Fibroblast of lung (primary cell): ENCODE results near the gene SEZ6L. TPM values are rescaled to one million over a fixed set of nuclear protein-coding genes. Genes with fewer than 3 reads are reported as not detected.

Source experiments
- DNase-seq, 2 donors: peaks; one replicate each; pipeline versions ENCODE4 v3.0.0 to v3.0.0-alpha.2; 2010; ENCODE audit warnings: low read depth in 2 of 2
- H2AFZ ChIP-seq: 2 replicates; pipeline ENCODE4 v1.5.1; 2012; ENCODE audit warnings: low read length, control low read depth, inconsistent platforms
- H3K27ac ChIP-seq: 2 replicates; pipeline ENCODE4 v1.5.1; 2011; ENCODE audit warnings: low read length, control low read depth; ENCODE audit not compliant: insufficient read depth
- H3K27me3 ChIP-seq: 2 replicates; pipeline ENCODE4 v1.5.1; 2011; ENCODE audit warnings: mild to moderate bottlenecking, low read length; ENCODE audit not compliant: control insufficient read depth, insufficient read depth
- H3K36me3 ChIP-seq: 2 replicates; pipeline ENCODE4 v1.5.1; 2011; ENCODE audit warnings: low read length; ENCODE audit not compliant: control insufficient read depth, insufficient read depth
- H3K4me1 ChIP-seq: 2 replicates; pipeline ENCODE4 v1.5.1; 2011; ENCODE audit warnings: low read length; ENCODE audit not compliant: control insufficient read depth, insufficient read depth; ENCODE audit errors: extremely low read depth
- H3K4me2 ChIP-seq: 2 replicates; pipeline ENCODE4 v1.5.1; 2011; ENCODE audit warnings: low read length, control low read depth; ENCODE audit not compliant: insufficient read depth; ENCODE audit errors: extremely low read depth
- H3K4me3 ChIP-seq, 4 experiments: fragments of 200-600 bp in 1 of 4; sonication (generic) in 1 of 4; replicated peaks in 1 of 4; 2 replicates each; pipeline ENCODE4 v1.5.1; 2011 to 2016; ENCODE audit warnings: low read length in 4 of 4, low read depth in 3 of 4, mild to moderate bottlenecking in 3 of 4, control low read depth in 2 of 4, inconsistent platforms in 1 of 4, mixed read lengths in 1 of 4; ENCODE audit not compliant: insufficient read depth in 1 of 4; ENCODE audit errors: control extremely low read depth in 1 of 4
- H3K79me2 ChIP-seq: 2 replicates; pipeline ENCODE4 v1.5.1; 2012; ENCODE audit warnings: mild to moderate bottlenecking, low read length, inconsistent platforms; ENCODE audit not compliant: control insufficient read depth, insufficient read depth
- H3K9ac ChIP-seq: 2 replicates; pipeline ENCODE4 v1.5.1; 2011; ENCODE audit warnings: mild to moderate bottlenecking, low read length, control low read depth; ENCODE audit not compliant: insufficient read depth
- H3K9me3 ChIP-seq: 2 replicates; pipeline ENCODE4 v1.5.1; 2012; ENCODE audit warnings: low read depth, low read length; ENCODE audit not compliant: control insufficient read depth, insufficient read depth
- H4K20me1 ChIP-seq: 2 replicates; pipeline ENCODE4 v1.5.1; 2011; ENCODE audit warnings: low read length; ENCODE audit not compliant: control insufficient read depth, insufficient read depth; ENCODE audit errors: extremely low read depth
- CTCF ChIP-seq, 2 donors: IDR thresholded peaks in 1 of 2; conservative IDR thresholded peaks in 1 of 2; 1 replicate in 1 of 2; 2 replicates in 1 of 2; pipeline ENCODE4 v1.5.1; 2011 to 2012; ENCODE audit warnings: low read length in 2 of 2, control low read depth in 1 of 2, inconsistent platforms in 1 of 2, low read depth in 1 of 2, mild to moderate bottlenecking in 1 of 2
- EZH2 ChIP-seq: IDR thresholded peaks from 2 replicates; pipeline ENCODE4 v1.5.1; 2012; ENCODE audit warnings: low read length, control low read depth, mild to moderate bottlenecking; ENCODE audit errors: missing control alignments
- polyA plus RNA-seq, 2 donors: library from polyadenylated mRNA; depleted of rRNA in 1 of 2; stranded (reverse) in 1 of 2; unstranded in 1 of 2; fragments of >200 nt; gene quantifications; 2 replicates each; pipeline ENCODE4 v1.2.1, GENCODE V29; 2011 to 2012; ENCODE audit warnings: missing spikeins in 1 of 2
- total RNA-seq: library from RNA; depleted of rRNA; stranded (reverse); fragments of >200 nt; gene quantifications from 2 replicates; pipeline ENCODE4 v1.2.1, GENCODE V29; 2014

The SEZ6L gene
- total and polyA plus RNA-seq, 2 donors (not counting 1 experiment from before 2014, with no cell fraction given): not detected

GRCh38 chr22:26359156-26359555 is 189.9 kb downstream of the SEZ6L start:
- H3K4me3 ChIP-seq: no peak overlapping the region
- no peak overlapping the region for H2AFZ ChIP-seq
- no peak overlapping the region for H3K9ac ChIP-seq
- H4K20me1 ChIP-seq: no peaks in the 10 kb centered on the region
- no peak for DNase-seq
- H3K27ac ChIP-seq: no peak overlapping the region
- H3K4me2 ChIP-seq: no peak overlapping the region
- no peaks in the 10 kb centered on the region for H3K36me3 ChIP-seq
- no peaks in the 10 kb centered on the region for H3K9me3 ChIP-seq
- H3K79me2 ChIP-seq: no peaks in the 10 kb centered on the region
- TF ChIP-seq EZH2: no peak
- TF ChIP-seq CTCF (conservative IDR thresholded peaks at IDR 0.05 in 1 of 2, IDR thresholded peaks at IDR 0.05 in 1 of 2; ENCODE audit: low read depth in 1 of 2, low read length in 2 of 2): no peak
- H3K4me1 ChIP-seq: no peaks in the 10 kb centered on the region
- no peaks in the 10 kb centered on the region for H3K27me3 ChIP-seq

- peak overlapping the region; percentile 37 for H3K4me2 ChIP-seq
- peak; percentile 59 to 75 for DNase-seq
- H2AFZ ChIP-seq: peak overlapping the region; percentile 80
- no peaks in the 10 kb centered on the region for H3K4me1 ChIP-seq
- H3K36me3 ChIP-seq: no peaks in the 10 kb centered on the region
- H4K20me1 ChIP-seq: no peaks in the 10 kb centered on the region
- no peaks in the 10 kb centered on the region for H3K27me3 ChIP-seq
- H3K9ac ChIP-seq: no peak overlapping the region
- TF ChIP-seq CTCF (conservative IDR thresholded peaks at IDR 0.05 in 1 of 2, IDR thresholded peaks at IDR 0.05 in 1 of 2; ENCODE audit: low read depth in 1 of 2, low read length in 2 of 2) (peak; percentile 84 to 96), EZH2 (no peak)
- H3K27ac ChIP-seq: no peak overlapping the region
- no peaks in the 10 kb centered on the region for H3K79me2 ChIP-seq
- no peaks in the 10 kb centered on the region for H3K9me3 ChIP-seq
- H3K4me3 ChIP-seq: peak overlapping the region in 2 of 4 experiments; percentile 9 to 17
Measured at GRCh38 chr22:26360169-26360885, 191.1 kb downstream of the SEZ6L start.

GRCh38 chr22:26362471-26362870 is 193.2 kb downstream of the SEZ6L start:
- DNase-seq: peak in 1 of 2 donors; percentile 75
- Histone ChIP-seq H3K79me2 (no peaks in the 10 kb centered on the region), H3K27me3 (no peaks in the 10 kb centered on the region), H2AFZ (no peak overlapping the region), H3K36me3 (no peaks in the 10 kb centered on the region), H3K27ac (no peak overlapping the region), H3K4me2 (no peak overlapping the region), H3K4me1 (no peaks in the 10 kb centered on the region), H3K9me3 (no peaks in the 10 kb centered on the region), H3K9ac (no peak overlapping the region), H4K20me1 (no peaks in the 10 kb centered on the region), H3K4me3 (no peak overlapping the region)
- TF ChIP-seq CTCF (conservative IDR thresholded peaks at IDR 0.05 in 1 of 2, IDR thresholded peaks at IDR 0.05 in 1 of 2; ENCODE audit: low read depth in 1 of 2, low read length in 2 of 2) (no peak), EZH2 (no peak)
